Measurements from ENCODE around the gene MAGEF1. TPM values are rescaled to one million over a fixed set of nuclear protein-coding genes. Genes with fewer than 3 reads are reported as not detected.

MAGEF1 gene
- total and polyA plus RNA-seq, 9 of the 15 experiments (the other 6 are each of a cell fraction or from before 2014, with no cell fraction given), result 1.5 to 39.1 (median 19.8) TPM

DNA sequence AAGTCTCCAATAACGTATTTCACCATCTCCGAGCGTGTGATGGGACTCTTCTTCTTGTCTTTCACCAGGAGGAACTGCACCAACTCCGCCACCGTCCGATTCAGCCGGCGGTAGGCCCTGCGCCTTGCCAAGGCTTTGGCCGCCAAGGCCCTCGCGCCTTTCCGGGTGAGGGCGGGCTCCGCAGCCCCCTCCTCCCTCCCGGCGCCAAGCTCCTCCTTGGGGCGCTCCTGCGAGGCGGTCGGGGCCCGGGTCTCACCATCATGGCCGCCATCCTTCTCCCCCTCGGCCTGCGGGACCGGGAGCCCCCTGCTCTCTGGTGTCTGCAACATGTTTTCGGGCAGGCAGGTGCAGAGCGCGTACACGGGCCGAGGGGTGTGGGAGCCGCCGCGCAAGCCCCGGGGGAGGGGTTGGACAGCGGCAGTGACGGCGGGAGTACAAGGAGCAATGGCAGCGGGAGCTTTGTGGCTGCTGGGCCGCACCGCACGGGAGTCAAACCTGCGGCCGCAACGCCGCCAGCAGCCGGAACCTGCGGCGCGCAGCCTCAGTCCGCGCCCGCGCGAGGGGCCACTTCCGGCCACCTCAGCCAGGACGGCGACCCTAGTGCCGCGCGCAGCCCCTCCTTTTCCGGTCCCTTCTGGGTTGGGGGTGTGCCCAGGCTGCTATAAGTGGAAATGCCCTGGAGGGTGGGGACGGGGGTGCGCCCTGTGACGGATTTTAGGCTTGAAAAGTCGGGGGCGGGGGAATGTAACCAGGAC lies at the start of gene MAGEF1 (continued):
- TF ChIP-seq, protein P1, sequence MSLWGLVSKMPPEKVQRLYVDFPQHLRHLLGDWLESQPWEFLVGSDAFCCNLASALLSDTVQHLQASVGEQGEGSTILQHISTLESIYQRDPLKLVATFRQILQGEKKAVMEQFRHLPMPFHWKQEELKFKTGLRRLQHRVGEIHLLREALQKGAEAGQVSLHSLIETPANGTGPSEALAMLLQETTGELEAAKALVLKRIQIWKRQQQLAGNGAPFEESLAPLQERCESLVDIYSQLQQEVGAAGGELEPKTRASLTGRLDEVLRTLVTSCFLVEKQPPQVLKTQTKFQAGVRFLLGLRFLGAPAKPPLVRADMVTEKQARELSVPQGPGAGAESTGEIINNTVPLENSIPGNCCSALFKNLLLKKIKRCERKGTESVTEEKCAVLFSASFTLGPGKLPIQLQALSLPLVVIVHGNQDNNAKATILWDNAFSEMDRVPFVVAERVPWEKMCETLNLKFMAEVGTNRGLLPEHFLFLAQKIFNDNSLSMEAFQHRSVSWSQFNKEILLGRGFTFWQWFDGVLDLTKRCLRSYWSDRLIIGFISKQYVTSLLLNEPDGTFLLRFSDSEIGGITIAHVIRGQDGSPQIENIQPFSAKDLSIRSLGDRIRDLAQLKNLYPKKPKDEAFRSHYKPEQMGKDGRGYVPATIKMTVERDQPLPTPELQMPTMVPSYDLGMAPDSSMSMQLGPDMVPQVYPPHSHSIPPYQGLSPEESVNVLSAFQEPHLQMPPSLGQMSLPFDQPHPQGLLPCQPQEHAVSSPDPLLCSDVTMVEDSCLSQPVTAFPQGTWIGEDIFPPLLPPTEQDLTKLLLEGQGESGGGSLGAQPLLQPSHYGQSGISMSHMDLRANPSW (CRISPR knock-in tag; IDR thresholded peaks at IDR 0.05), result 0 out of 2 replicates have a peak, but pooled peaks have one; percentile 49
- TF ChIP-seq, protein P2, sequence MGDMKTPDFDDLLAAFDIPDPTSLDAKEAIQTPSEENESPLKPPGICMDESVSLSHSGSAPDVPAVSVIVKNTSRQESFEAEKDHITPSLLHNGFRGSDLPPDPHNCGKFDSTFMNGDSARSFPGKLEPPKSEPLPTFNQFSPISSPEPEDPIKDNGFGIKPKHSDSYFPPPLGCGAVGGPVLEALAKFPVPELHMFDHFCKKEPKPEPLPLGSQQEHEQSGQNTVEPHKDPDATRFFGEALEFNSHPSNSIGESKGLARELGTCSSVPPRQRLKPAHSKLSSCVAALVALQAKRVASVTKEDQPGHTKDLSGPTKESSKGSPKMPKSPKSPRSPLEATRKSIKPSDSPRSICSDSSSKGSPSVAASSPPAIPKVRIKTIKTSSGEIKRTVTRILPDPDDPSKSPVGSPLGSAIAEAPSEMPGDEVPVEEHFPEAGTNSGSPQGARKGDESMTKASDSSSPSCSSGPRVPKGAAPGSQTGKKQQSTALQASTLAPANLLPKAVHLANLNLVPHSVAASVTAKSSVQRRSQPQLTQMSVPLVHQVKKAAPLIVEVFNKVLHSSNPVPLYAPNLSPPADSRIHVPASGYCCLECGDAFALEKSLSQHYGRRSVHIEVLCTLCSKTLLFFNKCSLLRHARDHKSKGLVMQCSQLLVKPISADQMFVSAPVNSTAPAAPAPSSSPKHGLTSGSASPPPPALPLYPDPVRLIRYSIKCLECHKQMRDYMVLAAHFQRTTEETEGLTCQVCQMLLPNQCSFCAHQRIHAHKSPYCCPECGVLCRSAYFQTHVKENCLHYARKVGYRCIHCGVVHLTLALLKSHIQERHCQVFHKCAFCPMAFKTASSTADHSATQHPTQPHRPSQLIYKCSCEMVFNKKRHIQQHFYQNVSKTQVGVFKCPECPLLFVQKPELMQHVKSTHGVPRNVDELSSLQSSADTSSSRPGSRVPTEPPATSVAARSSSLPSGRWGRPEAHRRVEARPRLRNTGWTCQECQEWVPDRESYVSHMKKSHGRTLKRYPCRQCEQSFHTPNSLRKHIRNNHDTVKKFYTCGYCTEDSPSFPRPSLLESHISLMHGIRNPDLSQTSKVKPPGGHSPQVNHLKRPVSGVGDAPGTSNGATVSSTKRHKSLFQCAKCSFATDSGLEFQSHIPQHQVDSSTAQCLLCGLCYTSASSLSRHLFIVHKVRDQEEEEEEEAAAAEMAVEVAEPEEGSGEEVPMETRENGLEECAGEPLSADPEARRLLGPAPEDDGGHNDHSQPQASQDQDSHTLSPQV (IDR thresholded peaks at IDR 0.05), result no peak
- TF ChIP-seq, protein P3, sequence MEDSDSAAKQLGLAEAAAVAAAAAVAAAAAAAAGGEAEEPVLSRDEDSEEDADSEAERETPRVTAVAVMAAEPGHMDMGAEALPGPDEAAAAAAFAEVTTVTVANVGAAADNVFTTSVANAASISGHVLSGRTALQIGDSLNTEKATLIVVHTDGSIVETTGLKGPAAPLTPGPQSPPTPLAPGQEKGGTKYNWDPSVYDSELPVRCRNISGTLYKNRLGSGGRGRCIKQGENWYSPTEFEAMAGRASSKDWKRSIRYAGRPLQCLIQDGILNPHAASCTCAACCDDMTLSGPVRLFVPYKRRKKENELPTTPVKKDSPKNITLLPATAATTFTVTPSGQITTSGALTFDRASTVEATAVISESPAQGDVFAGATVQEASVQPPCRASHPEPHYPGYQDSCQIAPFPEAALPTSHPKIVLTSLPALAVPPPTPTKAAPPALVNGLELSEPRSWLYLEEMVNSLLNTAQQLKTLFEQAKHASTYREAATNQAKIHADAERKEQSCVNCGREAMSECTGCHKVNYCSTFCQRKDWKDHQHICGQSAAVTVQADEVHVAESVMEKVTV (CRISPR knock-in tag; IDR thresholded peaks at IDR 0.05), result no peak
- TF ChIP-seq RNF2 (IDR thresholded peaks at IDR 0.05), result 0 out of 2 replicates have a peak, but pooled peaks have one; percentile 40
- no peak for TF ChIP-seq KLF13 (tag; IDR thresholded peaks at IDR 0.05; ENCODE audit: borderline replicate concordance, low read depth)
- TF ChIP-seq, protein P4, sequence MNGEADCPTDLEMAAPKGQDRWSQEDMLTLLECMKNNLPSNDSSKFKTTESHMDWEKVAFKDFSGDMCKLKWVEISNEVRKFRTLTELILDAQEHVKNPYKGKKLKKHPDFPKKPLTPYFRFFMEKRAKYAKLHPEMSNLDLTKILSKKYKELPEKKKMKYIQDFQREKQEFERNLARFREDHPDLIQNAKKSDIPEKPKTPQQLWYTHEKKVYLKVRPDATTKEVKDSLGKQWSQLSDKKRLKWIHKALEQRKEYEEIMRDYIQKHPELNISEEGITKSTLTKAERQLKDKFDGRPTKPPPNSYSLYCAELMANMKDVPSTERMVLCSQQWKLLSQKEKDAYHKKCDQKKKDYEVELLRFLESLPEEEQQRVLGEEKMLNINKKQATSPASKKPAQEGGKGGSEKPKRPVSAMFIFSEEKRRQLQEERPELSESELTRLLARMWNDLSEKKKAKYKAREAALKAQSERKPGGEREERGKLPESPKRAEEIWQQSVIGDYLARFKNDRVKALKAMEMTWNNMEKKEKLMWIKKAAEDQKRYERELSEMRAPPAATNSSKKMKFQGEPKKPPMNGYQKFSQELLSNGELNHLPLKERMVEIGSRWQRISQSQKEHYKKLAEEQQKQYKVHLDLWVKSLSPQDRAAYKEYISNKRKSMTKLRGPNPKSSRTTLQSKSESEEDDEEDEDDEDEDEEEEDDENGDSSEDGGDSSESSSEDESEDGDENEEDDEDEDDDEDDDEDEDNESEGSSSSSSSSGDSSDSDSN (IDR thresholded peaks at IDR 0.05; ENCODE audit: borderline replicate concordance in 1 of 2, low read depth in 2 of 2, low read length in 2 of 2), result no peak
- TF ChIP-seq ERF (CRISPR knock-in tag; IDR thresholded peaks at IDR 0.05), result no peak
- TF ChIP-seq POLR2AphosphoS2 (IDR thresholded peaks at IDR 0.05; ENCODE audit: low read length), result no peak; the same call in 1 of the 2 replicates
- TF ChIP-seq, protein P5, sequence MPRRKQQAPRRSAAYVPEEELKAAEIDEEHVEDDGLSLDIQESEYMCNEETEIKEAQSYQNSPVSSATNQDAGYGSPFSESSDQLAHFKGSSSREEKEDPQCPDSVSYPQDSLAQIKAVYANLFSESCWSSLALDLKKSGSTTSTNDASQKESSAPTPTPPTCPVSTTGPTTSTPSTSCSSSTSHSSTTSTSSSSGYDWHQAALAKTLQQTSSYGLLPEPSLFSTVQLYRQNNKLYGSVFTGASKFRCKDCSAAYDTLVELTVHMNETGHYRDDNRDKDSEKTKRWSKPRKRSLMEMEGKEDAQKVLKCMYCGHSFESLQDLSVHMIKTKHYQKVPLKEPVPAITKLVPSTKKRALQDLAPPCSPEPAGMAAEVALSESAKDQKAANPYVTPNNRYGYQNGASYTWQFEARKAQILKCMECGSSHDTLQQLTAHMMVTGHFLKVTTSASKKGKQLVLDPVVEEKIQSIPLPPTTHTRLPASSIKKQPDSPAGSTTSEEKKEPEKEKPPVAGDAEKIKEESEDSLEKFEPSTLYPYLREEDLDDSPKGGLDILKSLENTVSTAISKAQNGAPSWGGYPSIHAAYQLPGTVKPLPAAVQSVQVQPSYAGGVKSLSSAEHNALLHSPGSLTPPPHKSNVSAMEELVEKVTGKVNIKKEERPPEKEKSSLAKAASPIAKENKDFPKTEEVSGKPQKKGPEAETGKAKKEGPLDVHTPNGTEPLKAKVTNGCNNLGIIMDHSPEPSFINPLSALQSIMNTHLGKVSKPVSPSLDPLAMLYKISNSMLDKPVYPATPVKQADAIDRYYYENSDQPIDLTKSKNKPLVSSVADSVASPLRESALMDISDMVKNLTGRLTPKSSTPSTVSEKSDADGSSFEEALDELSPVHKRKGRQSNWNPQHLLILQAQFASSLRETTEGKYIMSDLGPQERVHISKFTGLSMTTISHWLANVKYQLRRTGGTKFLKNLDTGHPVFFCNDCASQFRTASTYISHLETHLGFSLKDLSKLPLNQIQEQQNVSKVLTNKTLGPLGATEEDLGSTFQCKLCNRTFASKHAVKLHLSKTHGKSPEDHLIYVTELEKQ (CRISPR knock-in tag; IDR thresholded peaks at IDR 0.05), result no peak
- TF ChIP-seq POLR2A (conservative IDR thresholded peaks at IDR 0.05), result peak; percentile 91
- TF ChIP-seq ZNF263 (CRISPR knock-in tag; IDR thresholded peaks at IDR 0.05; ENCODE audit: borderline replicate concordance), result peak; percentile 85
